Effector memory CD8-positive, alpha-beta T cell (primary cell): ENCODE data around the gene TUBD1.
"Not testable (repeated sequence)": the region's sequence is repeated elsewhere in the genome, so short reads cannot be mapped to it uniquely, and the experiment has no call there.

Experiments used
- ATAC-seq: fragments of 150-1000 bp; cut with Tn5 transposase; replicated peaks from 2 replicates; pipeline ENCODE4 v1.10.0; 2021; ENCODE audit warnings: mild to moderate bottlenecking, moderate library complexity
- DNase-seq, 3 experiments: peaks; one replicate each; pipeline ENCODE4 v3.0.0; 2021
- H3K27ac Mint-ChIP-seq, 2 donors: one replicate each; pipeline ENCODE4 v1.8.0; 2022; ENCODE audit warnings: mild to moderate bottlenecking in 2 of 2, mixed read lengths in 2 of 2, moderate library complexity in 2 of 2
- H3K27me3 Mint-ChIP-seq, 2 donors: one replicate each; pipeline ENCODE4 v1.8.0; 2022; ENCODE audit warnings: mixed read lengths in 2 of 2
- H3K36me3 Mint-ChIP-seq: one replicate; pipeline ENCODE4 v1.8.0; 2022; ENCODE audit warnings: mild to moderate bottlenecking, moderate library complexity, mixed read lengths; ENCODE audit not compliant: insufficient read depth
- H3K4me1 Mint-ChIP-seq, 2 donors: one replicate each; pipeline ENCODE4 v1.8.0; 2022; ENCODE audit warnings: low read depth in 2 of 2, mixed read lengths in 2 of 2
- H3K4me3 Mint-ChIP-seq, 2 donors: one replicate each; pipeline ENCODE4 v1.8.0; 2022; ENCODE audit warnings: mild to moderate bottlenecking in 2 of 2, mixed read lengths in 2 of 2, moderate library complexity in 2 of 2
- H3K9me3 Mint-ChIP-seq, 2 donors: one replicate each; pipeline ENCODE4 v1.8.0; 2022; ENCODE audit warnings: mixed read lengths in 2 of 2

TUBD1 gene

DNA sequence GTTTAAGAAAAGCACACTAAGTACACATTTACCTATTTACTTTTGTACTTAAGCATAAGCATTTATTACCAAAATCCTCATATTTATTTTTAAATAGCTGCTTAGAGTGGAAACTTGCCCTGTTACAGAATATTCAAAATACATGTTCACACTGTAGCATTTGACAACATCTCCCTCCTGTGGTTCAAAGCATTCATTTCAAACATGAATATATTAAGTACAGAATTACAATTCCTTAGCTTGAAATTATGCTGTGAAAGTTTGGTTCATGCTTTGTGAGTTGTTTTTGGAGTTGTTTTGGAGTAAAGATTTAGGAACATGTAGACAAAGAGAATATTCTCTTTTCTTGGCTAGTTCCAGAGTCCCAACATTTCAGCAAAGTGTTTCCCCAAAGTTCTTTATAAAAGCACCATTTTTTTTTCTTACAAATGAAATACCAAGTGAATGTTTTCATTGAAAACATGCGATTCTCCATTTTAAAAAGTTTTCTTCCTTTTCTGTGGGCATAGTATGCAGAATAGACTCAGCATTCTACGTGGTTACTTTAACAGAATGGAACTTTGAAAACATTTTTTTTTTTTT, 33.2 kb downstream of the TUBD1 start:
- H3K27me3 Mint-ChIP-seq: no peaks in the 10 kb centered on the region
- no peak overlapping the region for H3K27ac Mint-ChIP-seq
- no peaks in the 10 kb centered on the region for H3K9me3 Mint-ChIP-seq
- H3K4me1 Mint-ChIP-seq: no peaks in the 10 kb centered on the region
- ATAC-seq: peak; percentile 60
- no peak overlapping the region for H3K4me3 Mint-ChIP-seq
- H3K36me3 Mint-ChIP-seq: peaks cover 45% of the 10 kb centered on the region
- DNase-seq: no peak

DNA sequence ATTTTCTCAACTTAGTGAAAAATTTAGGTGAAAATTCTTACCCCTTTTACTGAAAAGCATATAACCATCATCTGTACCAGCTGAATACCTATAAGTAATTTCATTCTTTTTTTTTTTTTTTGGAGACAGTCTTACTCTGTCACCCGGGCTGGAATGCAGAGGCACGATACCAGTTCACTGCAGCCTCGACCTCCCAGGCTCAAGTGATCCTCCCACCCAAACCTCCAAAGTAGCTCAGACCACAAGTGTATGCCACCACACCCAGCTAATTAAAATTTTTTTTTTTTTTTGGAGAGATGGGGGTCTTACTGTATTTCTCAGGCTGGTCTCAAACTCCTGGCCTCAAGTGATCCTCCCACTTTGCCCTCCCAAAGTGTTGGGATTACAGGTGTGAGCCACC, 33.8 kb downstream of the TUBD1 start:
- Mint-ChIP-seq H3K27me3 (no peaks in the 10 kb centered on the region), H3K4me3 (no peak overlapping the region), H3K36me3 (peaks cover 44% of the 10 kb centered on the region), H3K9me3 (no peaks in the 10 kb centered on the region), H3K4me1 (no peaks in the 10 kb centered on the region), H3K27ac (no peak overlapping the region)
- ATAC-seq: no peak
- no peak for DNase-seq

DNA sequence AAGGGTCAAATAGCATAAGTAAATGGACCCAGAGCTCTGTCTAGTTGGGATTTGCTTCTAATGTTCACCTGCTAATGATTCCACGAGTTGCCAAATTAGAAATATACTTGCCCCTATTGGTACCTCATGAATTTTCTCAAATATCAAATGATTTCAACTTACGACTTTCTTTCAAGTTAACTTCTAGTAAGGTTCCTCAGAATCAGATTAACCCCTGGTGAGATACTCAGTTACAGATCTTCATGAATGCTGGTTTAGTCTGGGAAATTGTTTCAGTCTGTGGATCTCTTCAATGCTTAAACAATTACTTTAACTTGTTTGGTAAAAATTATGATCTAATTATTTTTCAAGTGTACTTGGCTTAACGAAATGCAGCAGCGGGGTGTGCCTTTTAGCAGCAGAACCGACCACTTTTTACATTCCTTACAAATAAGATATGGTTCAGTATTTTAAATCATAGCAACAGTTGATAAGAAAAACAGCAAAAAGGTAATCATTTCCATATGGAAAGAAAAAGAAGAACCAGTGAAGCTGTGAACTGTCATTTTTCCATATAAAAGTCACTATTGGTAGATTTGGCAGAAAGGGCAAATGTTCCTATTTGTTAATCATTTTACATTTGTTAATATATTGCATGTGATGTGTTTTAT, 34.5 kb downstream of the TUBD1 start:
- ATAC-seq (no peak), DNase-seq (no peak)
- Mint-ChIP-seq H3K27ac (no peak overlapping the region), H3K4me3 (no peak overlapping the region), H3K4me1 (peaks cover 3% of the 10 kb centered on the region in 2 donors), H3K36me3 (peaks cover 40% of the 10 kb centered on the region), H3K27me3 (no peaks in the 10 kb centered on the region), H3K9me3 (no peaks in the 10 kb centered on the region)

DNA sequence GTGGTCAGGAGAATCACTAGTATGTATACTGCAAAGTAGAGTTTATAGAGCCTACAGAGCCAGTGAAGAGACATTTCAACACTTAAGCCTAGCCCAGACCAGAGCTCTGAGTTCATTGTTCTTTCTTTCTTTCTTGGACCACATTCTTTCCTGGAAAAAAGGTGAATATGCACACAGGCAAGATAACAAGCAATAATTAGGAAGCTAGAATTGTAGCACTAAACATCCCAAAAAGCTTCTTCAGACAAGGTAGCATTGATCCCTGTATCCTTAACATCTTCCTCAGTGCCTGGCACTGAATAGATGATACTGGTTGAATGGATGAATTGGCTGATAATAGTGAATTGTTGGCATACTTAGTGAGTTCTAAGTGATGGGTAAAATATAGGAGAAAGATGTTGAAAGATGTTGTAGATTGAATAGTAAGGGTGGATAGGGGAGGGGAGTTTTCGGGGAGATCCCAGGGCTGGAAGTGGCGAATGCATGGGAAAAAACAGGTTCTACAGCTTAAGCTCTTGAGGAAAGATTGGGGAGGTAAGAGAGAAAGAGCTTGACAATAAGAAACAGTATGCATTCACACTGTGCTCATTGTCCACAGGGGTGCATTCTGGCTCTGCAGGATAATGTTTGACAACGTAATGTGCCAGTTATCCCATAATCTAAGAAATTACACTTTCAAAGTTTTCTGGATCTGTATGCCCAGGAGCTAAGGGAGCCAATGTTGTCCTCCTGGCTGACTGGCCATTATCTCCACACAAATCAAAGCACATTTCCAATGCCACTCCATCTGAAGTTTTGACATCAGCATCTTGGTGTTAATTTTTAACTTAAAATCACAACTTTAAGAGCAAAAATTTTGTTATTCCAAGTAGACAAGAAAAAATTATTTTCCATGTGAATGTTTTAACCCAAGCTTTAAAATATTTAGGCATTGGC, 35.6 kb downstream of the TUBD1 start:
- no peak overlapping the region for H3K4me3 Mint-ChIP-seq
- H3K27ac Mint-ChIP-seq: peak overlapping the region in 1 of 2 donors; percentile 30
- no peaks in the 10 kb centered on the region for H3K9me3 Mint-ChIP-seq
- ATAC-seq (no peak), DNase-seq (no peak)
- H3K27me3 Mint-ChIP-seq: no peaks in the 10 kb centered on the region
- peaks cover 6 to 7% of the 10 kb centered on the region in 2 donors for H3K4me1 Mint-ChIP-seq
- H3K36me3 Mint-ChIP-seq: peaks cover 29% of the 10 kb centered on the region

DNA sequence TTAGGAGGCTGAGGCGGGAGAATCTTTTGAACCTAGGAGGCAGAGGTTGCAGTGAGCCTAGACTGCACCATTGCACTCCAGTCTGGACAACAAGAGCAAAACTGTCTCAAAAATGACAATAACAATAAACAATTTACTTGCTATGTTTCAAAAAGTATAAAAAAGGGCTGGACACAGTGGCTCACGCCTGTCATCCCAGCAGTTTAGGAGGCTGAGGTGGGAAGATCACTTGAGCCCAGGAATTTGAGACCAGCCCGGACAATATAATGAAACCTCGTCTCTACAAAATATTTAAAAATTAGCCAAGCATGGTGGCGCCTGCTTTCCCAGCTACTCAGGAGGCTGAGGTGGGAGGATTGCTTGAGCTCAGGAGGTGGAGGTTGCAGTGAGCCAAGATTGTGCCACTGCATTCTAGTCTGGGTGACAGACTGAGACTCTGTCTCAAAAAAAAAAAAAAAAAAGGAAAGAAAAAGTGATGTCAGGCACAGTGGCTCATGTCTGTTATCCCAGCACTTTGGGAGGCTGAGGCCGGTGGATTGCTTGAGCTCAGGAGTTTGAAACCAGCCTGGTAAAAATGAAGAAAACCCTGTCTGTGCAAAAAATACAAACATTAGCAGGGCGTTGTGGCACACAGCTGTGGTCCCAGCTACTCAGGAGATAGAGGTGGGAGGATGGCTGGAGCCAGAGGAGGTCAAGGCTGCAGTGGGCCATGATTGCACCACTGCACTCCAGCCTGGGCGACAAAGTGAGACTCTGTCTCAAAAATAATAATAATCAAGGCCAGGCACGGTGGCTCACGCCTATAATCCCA, 38.6 kb downstream of the TUBD1 start:
- not testable (repeated sequence) for H3K4me1 Mint-ChIP-seq, H3K27me3 Mint-ChIP-seq, H3K36me3 Mint-ChIP-seq, DNase-seq, H3K9me3 Mint-ChIP-seq, H3K4me3 Mint-ChIP-seq, ATAC-seq, H3K27ac Mint-ChIP-seq

DNA sequence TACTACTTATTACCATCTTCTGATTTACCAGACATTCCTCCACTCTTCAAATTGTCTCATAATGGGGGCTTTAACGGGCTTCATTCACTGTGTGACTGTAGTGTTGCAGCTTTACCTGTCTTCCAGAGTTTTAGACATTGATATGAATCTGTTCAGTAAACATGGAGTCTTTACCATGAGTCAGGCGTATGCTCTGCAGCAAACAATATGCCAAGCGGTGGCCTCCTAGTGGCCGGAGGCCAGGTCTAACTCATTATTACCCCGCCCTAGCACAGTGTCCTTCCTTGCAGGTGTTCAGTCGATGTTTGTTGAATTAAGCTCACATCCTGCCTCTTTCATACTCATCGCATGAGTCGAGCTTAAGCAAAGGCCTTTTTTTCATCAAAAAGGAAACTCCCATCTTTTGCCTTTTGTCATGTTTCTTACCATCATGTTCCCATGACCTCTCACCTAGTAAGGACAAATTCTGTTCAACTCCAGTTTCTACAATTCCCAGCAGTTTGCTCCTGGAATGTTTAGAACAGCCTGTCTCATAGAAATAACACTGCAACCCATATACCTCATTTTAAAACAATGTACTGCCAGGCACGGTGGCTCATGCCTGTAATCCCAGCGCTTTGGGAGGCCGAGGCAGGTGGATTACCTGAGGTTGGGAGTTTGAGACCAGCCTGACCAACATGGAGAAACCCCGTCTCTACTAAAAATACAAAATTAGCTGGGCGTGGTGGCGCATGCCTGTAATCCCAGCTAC, 39.4 kb downstream of the TUBD1 start:
- Mint-ChIP-seq H3K9me3 (no peaks in the 10 kb centered on the region), H3K27ac (no peak overlapping the region), H3K4me3 (no peak overlapping the region), H3K27me3 (no peaks in the 10 kb centered on the region), H3K4me1 (peaks cover 12 to 16% of the 10 kb centered on the region in 2 donors), H3K36me3 (peaks cover 6% of the 10 kb centered on the region)
- peak; percentile 76 for ATAC-seq
- peak in 1 of 3 experiments; percentile 22 for DNase-seq

DNA sequence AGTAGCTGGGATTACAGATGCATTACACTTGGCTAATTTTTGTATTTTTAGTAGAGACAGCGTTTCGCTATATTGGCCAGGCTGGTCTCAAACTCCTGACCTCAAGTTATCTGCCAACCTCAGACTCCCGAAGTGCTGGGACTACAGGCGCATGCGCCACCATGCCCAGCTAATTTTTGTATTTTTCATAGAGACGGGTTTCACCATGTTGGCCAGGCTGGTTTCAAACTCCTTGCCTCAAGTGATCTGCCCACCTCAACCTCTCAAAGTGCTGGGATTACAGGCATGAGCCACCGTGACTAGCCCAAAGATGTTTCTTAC, 39.9 kb downstream of the TUBD1 start:
- H3K27me3 Mint-ChIP-seq, H3K4me3 Mint-ChIP-seq, H3K27ac Mint-ChIP-seq, DNase-seq, H3K36me3 Mint-ChIP-seq, H3K9me3 Mint-ChIP-seq, ATAC-seq: not testable (repeated sequence)
- peaks cover 13 to 16% of the 10 kb centered on the region in 2 donors for H3K4me1 Mint-ChIP-seq

DNA sequence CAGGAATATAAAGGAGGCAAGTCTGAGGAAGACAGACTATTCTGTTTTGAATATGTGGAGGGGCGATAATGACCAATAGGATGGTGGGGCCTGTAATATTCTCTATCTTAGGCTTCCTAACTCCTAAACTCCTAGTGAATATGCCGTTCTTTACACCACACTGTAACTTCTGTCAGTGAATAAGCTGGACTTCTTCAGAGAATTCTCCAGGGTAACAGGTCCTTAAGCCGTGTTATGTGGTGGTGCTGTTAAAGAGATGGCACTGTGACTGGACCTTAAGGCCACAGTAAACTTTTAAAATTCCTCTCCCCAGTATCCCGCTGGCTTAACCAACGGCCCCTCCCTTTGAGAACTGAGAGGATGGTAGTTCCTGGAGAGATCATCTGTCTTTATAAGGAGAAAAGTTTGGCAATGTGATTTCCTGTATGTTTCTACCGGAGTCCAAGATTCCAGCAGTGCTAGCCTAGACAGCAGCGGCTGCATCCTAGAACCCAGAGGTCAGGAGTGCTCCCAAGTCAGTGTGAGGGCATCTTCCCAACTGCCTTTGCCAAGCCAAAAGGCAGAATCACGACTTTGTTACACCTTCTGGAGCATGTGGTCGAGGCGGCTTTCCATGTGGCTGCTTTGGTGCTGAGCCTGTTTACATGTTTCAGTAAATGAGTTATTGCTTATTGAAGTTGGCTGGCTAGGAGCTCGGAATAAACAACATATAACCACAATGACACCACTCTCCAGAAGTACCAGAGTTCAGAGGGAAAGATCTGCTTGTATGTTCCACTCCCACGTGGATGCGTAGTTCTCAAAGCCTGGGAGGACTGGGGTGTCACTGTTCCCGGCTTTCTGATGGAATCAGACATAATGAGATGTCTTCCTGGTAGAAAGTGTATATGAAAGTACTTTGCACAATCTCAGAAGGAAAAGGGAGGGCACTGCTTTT, 41.0 kb downstream of the TUBD1 start:
- peaks cover 16 to 17% of the 10 kb centered on the region in 2 donors for H3K4me1 Mint-ChIP-seq
- DNase-seq (no peak), ATAC-seq (no peak)
- H3K9me3 Mint-ChIP-seq: no peaks in the 10 kb centered on the region
- no peaks in the 10 kb centered on the region for H3K27me3 Mint-ChIP-seq
- H3K27ac Mint-ChIP-seq: no peak overlapping the region
- H3K4me3 Mint-ChIP-seq: no peak overlapping the region
- peaks cover 6% of the 10 kb centered on the region for H3K36me3 Mint-ChIP-seq

DNA sequence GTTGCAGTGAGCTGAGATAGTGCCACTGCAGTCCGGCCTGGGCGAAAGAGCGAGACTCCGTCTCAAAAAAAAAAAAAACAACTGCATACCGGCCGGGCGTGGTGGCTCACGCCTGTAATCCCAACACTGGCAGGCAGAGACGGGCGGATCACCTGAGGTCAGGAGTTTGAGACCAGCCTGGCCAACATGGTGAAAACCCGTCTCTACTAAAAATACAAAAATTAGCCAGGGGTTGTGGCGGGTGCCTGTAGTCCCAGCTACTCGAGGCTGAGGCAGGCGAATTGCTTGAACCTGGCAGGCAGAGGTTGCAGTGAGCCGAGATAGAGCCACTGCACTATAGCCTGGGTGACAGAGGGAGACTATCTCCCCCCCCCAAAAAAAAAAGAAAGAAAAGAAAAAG, 42.4 kb downstream of the TUBD1 start:
- not testable (repeated sequence) for H3K9me3 Mint-ChIP-seq, H3K27me3 Mint-ChIP-seq, H3K27ac Mint-ChIP-seq, H3K36me3 Mint-ChIP-seq, H3K4me3 Mint-ChIP-seq, ATAC-seq, DNase-seq
- peaks cover 22% of the 10 kb centered on the region in 2 donors for H3K4me1 Mint-ChIP-seq

DNA sequence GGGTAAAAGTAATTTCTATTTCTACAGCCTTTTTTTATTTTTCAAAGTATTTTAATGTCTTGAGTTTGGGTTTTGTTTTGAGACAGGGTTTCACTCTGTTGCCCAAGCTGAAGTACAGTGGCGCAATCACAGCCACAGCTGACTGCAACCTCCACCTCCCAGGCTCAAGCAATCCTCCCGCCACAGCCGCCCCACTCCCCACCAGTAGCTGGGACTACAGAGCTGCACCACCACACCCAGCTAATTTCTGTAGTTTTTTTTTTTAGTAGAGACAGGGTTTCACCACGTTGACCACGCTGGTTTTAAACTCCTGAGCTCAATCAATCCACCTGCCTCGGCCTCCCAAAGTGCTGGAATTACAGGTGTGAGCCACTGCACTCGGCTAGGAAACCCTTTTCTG, 44.0 kb downstream of the TUBD1 start:
- peak overlapping the region; percentile 56 to 69 for H3K4me3 Mint-ChIP-seq
- peak; percentile 29 for ATAC-seq
- peaks cover 22% of the 10 kb centered on the region in 2 donors for H3K4me1 Mint-ChIP-seq
- H3K36me3 Mint-ChIP-seq: peaks cover 10% of the 10 kb centered on the region
- peak overlapping the region; percentile 75 to 85 for H3K27ac Mint-ChIP-seq
- H3K27me3 Mint-ChIP-seq: no peaks in the 10 kb centered on the region
- H3K9me3 Mint-ChIP-seq: no peaks in the 10 kb centered on the region
- DNase-seq: no peak

DNA sequence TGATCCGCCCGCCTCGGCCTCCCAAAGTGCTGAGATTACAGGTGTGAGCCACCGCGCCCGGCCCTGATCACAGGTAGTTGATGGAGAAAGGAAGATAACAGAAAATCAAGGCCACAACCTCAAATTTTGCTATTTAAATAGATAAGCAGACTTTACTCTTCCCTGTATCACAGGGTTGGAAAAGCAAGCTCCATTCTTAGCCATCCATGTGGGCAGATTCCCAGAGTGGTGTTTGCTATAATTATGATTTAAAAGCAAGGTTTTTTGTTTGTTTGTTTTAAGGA, 44.4 kb downstream of the TUBD1 start:
- Mint-ChIP-seq H3K9me3 (no peaks in the 10 kb centered on the region), H3K27ac (peak overlapping the region; percentile 75 to 85), H3K36me3 (peaks cover 15% of the 10 kb centered on the region), H3K27me3 (no peaks in the 10 kb centered on the region), H3K4me1 (peaks cover 22 to 24% of the 10 kb centered on the region in 2 donors), H3K4me3 (peak overlapping the region in 1 of 2 donors; percentile 69)
- ATAC-seq (no peak), DNase-seq (no peak)
